HG03196 (cell line): ENCODE data around the gene PLEKHG4B.
"Not testable (repeated sequence)": the region's sequence is repeated elsewhere in the genome, so short reads cannot be mapped to it uniquely, and the experiment has no call there.

Experiments used
- ATAC-seq: cut with Tn5 transposase; IDR thresholded peaks from one replicate; pipeline ENCODE4 v1.9.1; 2021; ENCODE audit not compliant: unreplicated experiment

The PLEKHG4B gene

DNA sequence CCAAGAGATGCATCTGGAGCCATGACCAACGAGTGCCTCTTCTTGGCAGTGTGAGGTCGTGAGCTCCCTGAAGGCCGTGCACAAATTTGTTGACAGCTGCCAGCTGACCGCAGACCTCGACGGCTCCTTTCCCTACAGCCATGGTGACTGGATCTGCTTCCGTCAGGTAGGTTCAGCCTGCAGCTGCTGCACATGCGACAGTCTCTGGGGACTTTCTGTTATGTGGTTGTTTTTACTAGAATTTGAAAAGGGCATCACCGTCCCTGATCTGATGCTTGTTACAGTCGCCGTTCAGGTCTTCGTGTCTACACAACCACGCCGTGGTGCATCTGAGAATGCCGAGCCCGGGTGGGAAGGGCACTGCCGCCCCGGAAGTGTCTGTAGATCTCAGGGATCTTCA is 62.9 kb downstream of the PLEKHG4B start:
- ATAC-seq = no peak

DNA sequence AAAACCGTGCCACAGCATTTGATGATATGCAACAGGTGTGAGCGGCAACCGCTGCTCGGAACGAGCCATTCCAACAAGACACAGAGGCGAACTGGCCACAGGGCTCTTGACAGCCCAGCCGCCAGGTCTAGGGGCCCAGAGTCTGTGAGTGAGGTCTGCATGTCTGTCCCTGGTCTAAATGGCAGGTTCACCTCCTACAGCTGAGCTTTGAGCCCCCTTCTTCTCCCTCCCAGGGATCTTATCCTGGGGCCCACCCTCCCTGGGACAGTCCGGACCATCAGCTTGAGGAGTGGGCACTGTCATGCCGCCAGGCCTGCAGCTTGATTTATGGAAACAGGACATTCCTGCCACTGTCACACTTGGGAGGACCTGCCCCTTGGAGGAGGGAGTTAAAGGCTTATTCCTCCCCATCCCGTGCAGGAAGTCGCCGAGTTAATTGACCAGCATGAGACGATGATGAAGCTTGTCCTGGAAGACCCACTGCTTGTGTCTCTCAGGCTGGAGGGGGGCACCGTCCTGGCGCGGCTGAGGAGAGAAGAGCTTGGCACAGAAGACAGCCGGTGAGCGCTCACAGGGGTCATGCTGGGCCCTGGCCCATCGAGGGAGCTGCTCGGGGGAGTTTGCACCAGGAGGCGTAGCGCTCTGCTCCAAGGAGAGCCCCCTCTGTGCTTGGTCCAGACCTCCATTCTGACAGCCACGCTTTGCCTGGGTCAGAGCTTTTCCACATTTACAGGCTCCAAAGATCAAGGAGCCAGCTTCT is 63.9 kb downstream of the PLEKHG4B start:
- no peak for ATAC-seq

GRCh38 chr5:156411-157072 is 64.6 kb downstream of the PLEKHG4B start:
- no peak for ATAC-seq

GRCh38 chr5:157126-157715 is 65.3 kb downstream of the PLEKHG4B start:
- ATAC-seq = no peak

DNA sequence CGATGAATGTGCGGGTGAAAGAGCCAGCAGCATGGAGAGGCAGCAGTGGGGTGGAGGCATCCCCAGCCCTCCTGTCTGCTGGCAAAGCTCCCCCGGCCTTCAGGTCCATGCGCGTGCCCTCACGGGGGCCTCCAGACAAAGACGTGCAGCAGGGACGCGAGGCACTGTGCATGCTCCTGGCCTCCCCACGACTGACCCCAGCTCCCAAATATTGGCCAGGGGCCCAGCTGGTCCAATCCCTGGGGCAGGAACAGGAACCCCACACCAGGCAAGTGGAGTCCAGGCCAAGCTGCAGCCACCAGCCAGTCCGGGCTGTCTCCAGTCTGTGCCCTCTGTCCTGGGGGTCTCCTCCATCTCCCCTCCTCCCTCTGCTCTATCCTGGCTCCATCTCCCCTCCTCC is 65.8 kb downstream of the PLEKHG4B start:
- ATAC-seq = no peak

- no peak for ATAC-seq
Observed at GRCh38 chr5:158807-159447, 67.0 kb downstream of the PLEKHG4B start.

DNA sequence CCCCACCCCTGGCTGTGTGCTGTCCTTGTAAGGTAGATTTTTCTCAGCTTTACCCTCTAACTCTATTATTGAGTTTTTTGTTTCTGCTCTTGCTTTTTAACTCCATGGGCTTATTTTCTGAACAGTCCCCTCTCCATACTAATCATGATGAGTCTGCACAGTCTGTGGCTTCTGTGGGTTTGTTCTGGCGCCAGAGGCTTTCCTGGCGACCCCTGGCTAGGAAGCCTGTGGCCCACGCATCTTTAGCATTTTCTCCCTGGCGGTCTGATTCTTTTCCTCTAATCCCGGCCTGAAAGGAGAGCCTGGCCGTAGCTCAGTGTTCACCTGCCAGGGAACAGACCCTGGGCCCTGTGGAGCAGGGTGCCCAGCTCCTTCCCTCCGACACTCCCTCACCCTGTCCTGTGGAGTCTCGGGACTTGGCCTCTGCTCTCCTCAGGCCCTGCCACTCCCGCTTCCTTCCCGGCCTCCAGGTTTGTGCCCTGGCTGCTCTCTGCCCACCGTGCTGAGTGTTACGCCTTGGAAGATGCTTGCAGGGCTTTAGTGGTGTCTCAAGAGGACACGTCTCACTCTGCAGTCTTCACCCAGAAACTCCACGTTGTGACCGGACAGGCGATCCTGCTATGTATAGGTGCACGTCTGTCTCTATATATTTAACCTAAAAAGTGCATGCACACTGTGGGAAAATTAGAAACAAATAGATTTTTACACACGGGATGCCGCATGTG is 67.6 kb downstream of the PLEKHG4B start:
- ATAC-seq = no peak

DNA sequence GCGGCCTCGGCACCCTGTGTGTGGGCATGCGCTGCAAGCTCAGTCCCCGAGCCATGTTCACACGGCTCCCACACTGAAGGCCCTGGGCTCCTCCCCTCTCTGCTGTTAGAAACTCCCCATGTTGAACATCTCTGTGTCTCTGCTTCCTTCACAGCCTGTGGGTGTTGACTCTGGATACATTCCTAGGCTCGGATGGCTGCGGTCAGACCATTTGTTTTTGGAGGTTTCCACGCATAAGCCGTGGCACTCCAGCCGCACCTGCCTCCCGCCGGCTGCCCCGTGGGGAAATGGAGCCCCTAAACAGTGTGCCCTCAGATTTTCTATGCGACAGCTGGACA is 68.2 kb downstream of the PLEKHG4B start:
- no peak for ATAC-seq

- no peak for ATAC-seq
Observed at GRCh38 chr5:160921-161802, 69.2 kb downstream of the PLEKHG4B start.

DNA sequence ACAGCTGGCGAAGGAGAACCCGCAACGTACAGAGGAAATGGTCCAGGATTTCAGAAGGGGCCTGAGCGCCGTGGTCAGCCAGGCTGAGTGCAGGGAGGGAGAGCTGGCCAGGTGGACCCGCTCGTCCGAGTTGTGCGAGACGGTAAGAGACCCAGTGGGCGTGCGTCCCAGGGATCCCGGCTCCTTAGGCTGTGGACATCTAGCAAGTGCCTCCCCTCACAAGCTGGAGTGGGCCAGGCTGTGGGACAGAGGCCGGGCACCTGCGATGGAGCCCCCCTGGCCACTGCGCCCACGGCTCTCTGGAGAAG is 69.8 kb downstream of the PLEKHG4B start:
- no peak for ATAC-seq

DNA sequence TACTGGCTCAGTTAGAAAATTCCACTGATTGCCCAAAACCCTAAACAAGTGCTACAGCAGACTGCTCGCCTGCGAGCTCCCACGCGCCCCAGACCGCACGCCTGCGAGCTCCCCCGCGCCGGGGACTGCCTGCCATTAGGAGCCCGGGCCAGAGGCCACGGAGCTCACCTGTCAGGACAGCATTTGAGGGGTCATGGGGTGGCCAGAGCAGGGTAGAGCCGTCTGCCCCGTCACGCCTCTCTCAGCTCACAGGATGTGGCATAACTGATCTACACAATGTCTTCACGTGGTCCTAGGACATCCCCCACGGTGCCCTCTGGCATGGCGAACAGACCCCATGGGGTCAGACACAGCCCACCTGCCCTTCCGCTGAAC is 70.2 kb downstream of the PLEKHG4B start:
- ATAC-seq = no peak

DNA sequence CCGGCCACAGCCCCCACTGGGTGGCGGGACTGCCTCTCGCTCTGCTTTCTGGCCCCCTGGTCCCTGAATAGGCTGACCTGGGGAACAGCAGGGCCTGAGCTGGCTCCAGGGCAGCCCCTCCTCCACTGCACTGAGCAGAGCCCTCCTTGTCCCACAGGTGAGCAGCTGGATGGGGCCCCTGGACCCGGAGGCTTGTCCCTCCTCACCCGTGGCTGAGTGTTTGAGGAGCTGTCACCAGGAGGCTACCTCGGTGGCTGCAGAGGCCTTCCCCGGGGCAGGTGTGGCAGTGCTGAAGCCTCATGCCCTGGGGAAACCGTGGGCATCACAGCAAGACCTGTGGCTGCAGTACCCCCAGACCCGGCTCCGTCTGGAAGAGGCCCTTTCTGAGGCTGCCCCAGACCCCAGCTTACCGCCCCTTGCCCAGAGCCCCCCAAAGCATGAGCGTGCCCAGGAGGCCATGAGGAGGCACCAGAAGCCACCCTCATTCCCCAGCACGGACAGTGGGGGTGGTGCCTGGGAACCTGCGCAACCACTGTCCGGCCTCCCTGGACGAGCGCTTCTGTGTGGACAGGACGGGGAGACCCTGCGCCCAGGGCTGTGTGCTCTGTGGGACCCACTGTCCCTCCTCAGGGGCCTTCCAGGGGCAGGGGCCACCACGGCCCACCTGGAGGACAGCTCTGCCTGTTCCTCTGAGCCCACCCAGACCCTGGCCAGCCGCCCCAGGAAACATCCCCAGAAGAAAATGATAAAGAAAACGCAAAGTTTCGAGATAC is 70.8 kb downstream of the PLEKHG4B start:
- ATAC-seq = no peak

DNA sequence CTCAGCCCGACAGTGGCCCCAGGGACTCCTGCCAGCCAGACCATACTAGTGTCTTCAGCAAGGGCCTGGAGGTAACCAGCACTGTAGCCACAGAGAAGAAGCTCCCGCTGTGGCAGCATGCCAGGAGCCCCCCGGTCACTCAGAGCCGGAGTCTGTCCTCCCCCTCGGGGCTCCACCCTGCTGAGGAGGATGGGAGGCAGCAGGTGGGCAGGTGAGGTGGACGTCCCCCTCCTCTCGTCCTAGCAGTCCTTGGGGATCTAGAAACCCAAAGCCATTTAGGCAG is 71.3 kb downstream of the PLEKHG4B start:
- no peak for ATAC-seq

GRCh38 chr5:163841-164240 is 71.9 kb downstream of the PLEKHG4B start:
- no peak for ATAC-seq

GRCh38 chr5:164244-164643 is 72.3 kb downstream of the PLEKHG4B start:
- ATAC-seq = no peak

DNA sequence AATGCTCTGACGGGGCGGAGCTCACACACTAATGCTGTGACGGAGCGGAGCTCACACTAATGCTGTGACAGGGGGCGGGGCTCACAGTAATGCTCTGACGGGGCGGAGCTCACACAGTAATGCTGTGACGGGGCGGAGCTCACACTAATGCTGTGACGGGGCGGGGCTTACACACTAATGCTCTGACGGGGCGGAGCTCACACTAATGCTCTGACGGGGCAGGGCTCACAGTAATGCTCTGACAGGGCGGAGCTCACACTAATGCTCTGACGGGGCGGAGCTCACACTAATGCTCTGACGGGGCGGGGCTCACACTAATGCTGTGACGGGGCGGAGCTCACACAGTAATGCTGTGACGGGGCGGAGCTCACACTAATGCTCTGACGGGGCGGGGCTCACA is 72.8 kb downstream of the PLEKHG4B start:
- ATAC-seq = not testable (repeated sequence)

DNA sequence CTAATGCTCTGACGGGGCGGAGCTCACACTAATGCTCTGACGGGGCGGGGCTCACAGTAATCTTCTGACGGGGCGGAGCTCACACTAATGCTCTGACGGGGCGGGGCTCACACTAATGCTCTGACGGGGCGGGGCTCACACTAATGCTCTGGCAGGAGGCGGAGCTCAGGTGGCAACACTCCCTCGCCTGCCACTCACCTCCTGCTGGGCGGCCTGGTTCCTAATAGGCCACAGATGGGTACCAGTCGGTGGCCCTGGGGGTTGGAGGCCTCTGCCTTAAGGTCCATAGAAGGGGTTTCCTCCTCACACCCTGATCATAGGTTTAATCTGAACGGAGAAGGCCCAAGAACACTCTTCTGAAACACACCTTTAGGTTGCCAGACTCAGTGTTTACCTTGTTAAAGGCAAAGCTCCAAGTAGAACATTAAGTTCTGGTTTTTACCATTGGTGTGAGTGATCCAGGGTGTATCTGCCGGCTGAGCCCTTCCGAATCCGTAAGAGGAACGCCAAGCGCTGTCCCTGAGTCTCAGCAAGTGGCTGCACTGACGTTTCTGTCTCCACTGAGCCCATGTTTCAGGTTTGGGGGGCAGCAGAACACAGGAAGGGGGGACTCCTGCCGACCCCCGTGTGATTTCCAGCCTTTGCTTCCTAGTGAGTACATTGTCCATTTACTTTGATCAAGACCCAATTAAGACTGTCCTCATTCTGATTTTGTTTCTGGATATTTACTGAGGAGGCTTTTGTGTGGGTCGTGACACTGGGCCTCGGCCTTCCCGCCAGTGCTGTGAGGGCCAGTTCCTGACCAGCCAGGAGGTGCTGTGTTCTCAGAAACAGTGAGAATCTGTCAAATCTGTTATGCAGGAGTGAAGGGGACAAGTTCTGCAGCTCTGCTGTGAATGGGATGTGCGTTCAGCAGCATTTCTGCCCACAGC is 74.7 kb downstream of the PLEKHG4B start:
- no peak for ATAC-seq

- ATAC-seq = no peak
Observed at GRCh38 chr5:167511-167910, 75.5 kb downstream of the PLEKHG4B start.
